ENCODE results near the gene EEA1.

The EEA1 gene

DNA sequence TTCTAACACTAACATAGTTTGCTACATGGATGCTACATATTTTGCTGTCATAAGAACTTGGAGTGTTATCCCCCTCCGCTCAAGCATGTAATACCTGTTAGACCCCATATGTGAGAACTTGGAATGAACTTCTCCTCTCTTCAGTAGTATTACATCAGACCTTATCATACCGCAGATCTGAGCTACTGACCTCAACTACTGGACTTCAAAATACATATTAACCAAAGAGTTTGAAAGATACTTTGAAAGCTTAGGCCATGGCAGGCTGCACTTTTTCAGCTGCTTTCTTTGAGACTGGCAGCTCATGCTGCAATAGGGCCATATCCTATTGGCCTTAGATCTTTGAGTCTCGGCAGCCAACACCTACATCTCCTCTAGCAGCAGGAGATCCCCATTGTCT is 74.8 kb downstream of the EEA1 start:
- Histone ChIP-seq H3K4me3 (ENCODE audit: low read depth, low read length) (no peak overlapping the region), H3K27ac (ENCODE audit: low read depth, low read length) (no peak overlapping the region), H3K27me3 (ENCODE audit: control insufficient read depth, insufficient read depth, low read length) (no peaks in the 10 kb centered on the region), H3K9me3 (ENCODE audit: control insufficient read depth, insufficient read depth, low read length) (no peaks in the 10 kb centered on the region), H3K4me1 (ENCODE audit: control insufficient read depth, insufficient read depth, low read length) (0 out of 2 replicates have a peak, but pooled peaks cover under 1% of the 10 kb centered on the region), H3K9ac (ENCODE audit: low read depth, low read length) (no peak overlapping the region), H3K36me3 (ENCODE audit: control insufficient read depth, insufficient read depth, low read length) (peaks cover 25% of the 10 kb centered on the region)

DNA sequence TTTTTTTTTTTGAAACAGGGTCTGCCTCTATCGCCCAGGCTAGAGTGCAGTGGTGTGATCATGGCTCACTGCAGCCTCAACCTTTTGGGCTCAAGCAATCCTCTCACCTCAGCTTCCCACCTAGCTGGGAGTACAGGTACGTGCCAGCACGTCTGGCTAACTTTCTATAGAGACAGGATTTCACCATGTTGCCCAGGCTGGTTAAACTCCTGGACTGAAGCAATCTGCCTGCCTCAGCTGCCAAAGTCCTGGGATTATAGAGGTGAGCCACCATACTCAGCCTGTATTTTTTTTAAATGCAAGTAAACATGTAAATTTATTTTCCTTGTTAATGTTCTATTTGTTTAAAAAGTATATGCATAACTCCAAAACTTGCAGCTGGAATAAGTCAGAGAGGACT is 80.4 kb downstream of the EEA1 start:
- Histone ChIP-seq H3K4me1 (ENCODE audit: control insufficient read depth, insufficient read depth, low read length) (0 out of 2 replicates have a peak, but pooled peaks cover 4% of the 10 kb centered on the region), H3K27ac (ENCODE audit: low read depth, low read length) (no peak overlapping the region), H3K4me3 (ENCODE audit: low read depth, low read length) (no peak overlapping the region), H3K27me3 (ENCODE audit: control insufficient read depth, insufficient read depth, low read length) (no peaks in the 10 kb centered on the region), H3K36me3 (ENCODE audit: control insufficient read depth, insufficient read depth, low read length) (peaks cover 19% of the 10 kb centered on the region), H3K9ac (ENCODE audit: low read depth, low read length) (no peak overlapping the region), H3K9me3 (ENCODE audit: control insufficient read depth, insufficient read depth, low read length) (no peaks in the 10 kb centered on the region)

DNA sequence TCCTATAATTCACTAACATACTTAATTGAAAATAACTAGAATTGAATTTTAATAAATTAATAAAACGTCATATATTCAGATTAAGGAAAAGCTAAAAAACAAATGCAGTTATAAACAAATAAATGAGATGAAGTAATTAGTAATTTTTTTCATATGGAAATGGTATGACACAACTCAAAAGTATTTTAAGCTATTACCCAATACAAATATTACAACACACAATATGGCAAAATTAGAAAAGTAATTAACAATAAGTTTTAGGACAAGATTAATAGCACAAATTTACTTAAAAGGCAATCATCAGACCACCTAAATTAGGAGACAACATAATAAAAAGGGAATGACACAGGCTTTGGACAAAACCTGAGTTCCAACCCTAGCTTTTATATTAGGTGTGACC is 81.7 kb downstream of the EEA1 start:
- no peaks in the 10 kb centered on the region for H3K9me3 ChIP-seq (ENCODE audit: control insufficient read depth, insufficient read depth, low read length)
- H3K36me3 ChIP-seq (ENCODE audit: control insufficient read depth, insufficient read depth, low read length): peaks cover 18% of the 10 kb centered on the region
- no peak overlapping the region for H3K4me3 ChIP-seq (ENCODE audit: low read depth, low read length)
- H3K27ac ChIP-seq (ENCODE audit: low read depth, low read length): no peak overlapping the region
- H3K9ac ChIP-seq (ENCODE audit: low read depth, low read length): no peak overlapping the region
- 0 out of 2 replicates have a peak, but pooled peaks cover 4% of the 10 kb centered on the region for H3K4me1 ChIP-seq (ENCODE audit: control insufficient read depth, insufficient read depth, low read length)
- H3K27me3 ChIP-seq (ENCODE audit: control insufficient read depth, insufficient read depth, low read length): no peaks in the 10 kb centered on the region

DNA sequence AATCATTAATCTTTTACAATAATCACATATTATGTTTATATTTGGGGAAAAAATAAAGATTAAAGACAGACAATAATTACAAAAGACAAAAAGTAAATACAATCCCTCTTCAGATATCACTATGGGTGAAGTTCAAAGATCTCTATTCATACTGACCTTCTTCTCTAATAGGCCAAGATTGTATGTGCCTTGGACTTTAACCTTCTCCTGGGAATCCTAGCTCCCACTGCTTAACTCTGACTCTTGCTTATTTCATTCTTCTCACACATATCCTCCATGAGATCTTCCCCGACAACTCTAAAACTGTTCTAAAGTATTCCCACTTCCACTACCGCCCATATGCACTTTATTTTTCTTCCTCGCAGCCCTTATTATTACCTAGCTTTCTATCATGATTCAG is 83.8 kb downstream of the EEA1 start:
- H3K9ac ChIP-seq (ENCODE audit: low read depth, low read length): no peak overlapping the region
- H3K36me3 ChIP-seq (ENCODE audit: control insufficient read depth, insufficient read depth, low read length): peaks cover 10% of the 10 kb centered on the region; the same call in 1 of the 2 replicates
- no peak overlapping the region for H3K4me3 ChIP-seq (ENCODE audit: low read depth, low read length)
- H3K27ac ChIP-seq (ENCODE audit: low read depth, low read length): no peak overlapping the region
- 0 out of 2 replicates have a peak, but pooled peaks cover 4% of the 10 kb centered on the region for H3K4me1 ChIP-seq (ENCODE audit: control insufficient read depth, insufficient read depth, low read length)
- no peaks in the 10 kb centered on the region for H3K27me3 ChIP-seq (ENCODE audit: control insufficient read depth, insufficient read depth, low read length)
- H3K9me3 ChIP-seq (ENCODE audit: control insufficient read depth, insufficient read depth, low read length): no peaks in the 10 kb centered on the region

DNA sequence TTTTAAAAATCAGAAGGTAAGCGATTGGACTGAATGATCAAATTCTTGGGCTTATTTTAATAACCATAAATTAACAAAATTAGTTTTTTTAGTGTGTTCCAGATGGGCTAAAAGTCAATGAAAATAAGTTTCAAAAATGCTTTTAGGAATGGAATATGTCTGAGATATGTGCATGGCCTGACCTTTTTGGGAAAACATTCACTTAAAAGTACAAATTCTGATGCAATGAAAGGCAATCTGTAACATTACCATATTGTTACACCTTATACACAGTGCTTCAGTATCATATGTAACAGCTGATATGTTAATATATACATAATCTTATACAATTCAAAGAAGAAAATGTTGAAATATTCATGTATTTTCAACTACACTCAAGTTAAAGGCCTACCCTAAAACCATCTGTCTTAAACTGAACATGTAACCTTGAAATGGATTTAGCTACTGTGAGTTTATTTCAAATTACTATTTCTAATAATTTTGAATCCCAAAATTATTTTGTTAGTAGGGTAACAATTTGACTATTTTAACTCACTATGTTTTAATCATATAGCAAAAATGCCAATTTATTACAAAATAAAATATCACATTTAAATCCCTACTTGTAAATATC is 84.8 kb downstream of the EEA1 start:
- Histone ChIP-seq H3K27ac (ENCODE audit: low read depth, low read length) (no peak overlapping the region), H3K4me3 (ENCODE audit: low read depth, low read length) (no peak overlapping the region), H3K27me3 (ENCODE audit: control insufficient read depth, insufficient read depth, low read length) (no peaks in the 10 kb centered on the region), H3K9me3 (ENCODE audit: control insufficient read depth, insufficient read depth, low read length) (no peaks in the 10 kb centered on the region), H3K36me3 (ENCODE audit: control insufficient read depth, insufficient read depth, low read length) (peaks cover 10% of the 10 kb centered on the region; the same call in 1 of the 2 replicates), H3K4me1 (ENCODE audit: control insufficient read depth, insufficient read depth, low read length) (0 out of 2 replicates have a peak, but pooled peaks cover 2% of the 10 kb centered on the region), H3K9ac (ENCODE audit: low read depth, low read length) (no peak overlapping the region)

DNA sequence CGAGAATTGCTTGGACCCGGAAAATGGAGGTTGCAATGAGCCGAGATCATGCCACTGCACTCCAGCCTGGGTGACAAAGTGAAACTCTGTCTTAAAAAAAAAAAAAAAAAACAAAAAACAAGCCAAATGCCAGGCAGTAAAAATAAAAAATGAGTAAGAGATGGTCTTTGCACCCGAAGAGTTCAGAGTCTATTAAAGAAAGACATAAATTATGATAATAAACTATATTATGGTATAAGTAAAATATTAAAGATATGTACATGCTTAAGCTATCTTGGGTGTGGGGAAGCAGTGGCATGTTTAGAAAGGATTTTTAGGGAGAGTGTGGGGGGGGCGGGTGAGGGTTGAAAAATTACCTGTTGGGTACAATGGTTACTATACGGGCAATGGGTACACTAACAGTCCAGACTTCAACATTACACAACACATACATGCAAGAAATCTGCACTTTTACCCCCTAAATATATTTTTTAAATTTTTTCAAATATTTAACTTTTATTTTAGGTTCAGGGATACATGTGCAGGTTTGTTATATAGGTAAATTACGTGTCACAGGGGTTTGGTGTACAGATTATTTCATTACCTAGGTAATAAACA is 99.3 kb downstream of the EEA1 start:
- Histone ChIP-seq H3K9ac (ENCODE audit: low read depth, low read length) (no peak overlapping the region), H3K27me3 (ENCODE audit: control insufficient read depth, insufficient read depth, low read length) (no peaks in the 10 kb centered on the region), H3K4me3 (ENCODE audit: low read depth, low read length) (no peak overlapping the region), H3K9me3 (ENCODE audit: control insufficient read depth, insufficient read depth, low read length) (no peaks in the 10 kb centered on the region), H3K27ac (ENCODE audit: low read depth, low read length) (no peak overlapping the region), H3K36me3 (ENCODE audit: control insufficient read depth, insufficient read depth, low read length) (peaks cover 9% of the 10 kb centered on the region; the same call in 1 of the 2 replicates), H3K4me1 (ENCODE audit: control insufficient read depth, insufficient read depth, low read length) (no peaks in the 10 kb centered on the region)

DNA sequence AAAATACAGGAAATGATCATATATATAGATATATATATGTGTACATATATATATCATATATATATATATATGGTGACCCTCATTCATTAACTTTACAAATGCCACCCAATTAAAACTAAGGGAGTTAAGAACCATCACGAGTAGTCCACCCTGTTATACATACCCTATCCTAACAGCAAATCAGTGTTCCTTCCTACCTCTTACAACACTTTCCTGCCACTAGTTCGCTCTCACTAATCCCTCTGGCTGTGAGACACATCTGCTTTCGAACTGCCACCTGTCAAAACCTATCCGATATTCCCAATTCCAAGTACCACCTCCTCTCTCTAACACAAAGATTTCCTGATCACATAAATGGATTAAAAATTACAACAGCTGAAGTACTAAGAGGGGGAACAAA is 100.5 kb downstream of the EEA1 start:
- Histone ChIP-seq H3K9ac (ENCODE audit: low read depth, low read length) (no peak overlapping the region), H3K4me3 (ENCODE audit: low read depth, low read length) (no peak overlapping the region), H3K9me3 (ENCODE audit: control insufficient read depth, insufficient read depth, low read length) (no peaks in the 10 kb centered on the region), H3K36me3 (ENCODE audit: control insufficient read depth, insufficient read depth, low read length) (peaks cover 9% of the 10 kb centered on the region; the same call in 1 of the 2 replicates), H3K27ac (ENCODE audit: low read depth, low read length) (no peak overlapping the region), H3K4me1 (ENCODE audit: control insufficient read depth, insufficient read depth, low read length) (no peaks in the 10 kb centered on the region), H3K27me3 (ENCODE audit: control insufficient read depth, insufficient read depth, low read length) (no peaks in the 10 kb centered on the region)

DNA sequence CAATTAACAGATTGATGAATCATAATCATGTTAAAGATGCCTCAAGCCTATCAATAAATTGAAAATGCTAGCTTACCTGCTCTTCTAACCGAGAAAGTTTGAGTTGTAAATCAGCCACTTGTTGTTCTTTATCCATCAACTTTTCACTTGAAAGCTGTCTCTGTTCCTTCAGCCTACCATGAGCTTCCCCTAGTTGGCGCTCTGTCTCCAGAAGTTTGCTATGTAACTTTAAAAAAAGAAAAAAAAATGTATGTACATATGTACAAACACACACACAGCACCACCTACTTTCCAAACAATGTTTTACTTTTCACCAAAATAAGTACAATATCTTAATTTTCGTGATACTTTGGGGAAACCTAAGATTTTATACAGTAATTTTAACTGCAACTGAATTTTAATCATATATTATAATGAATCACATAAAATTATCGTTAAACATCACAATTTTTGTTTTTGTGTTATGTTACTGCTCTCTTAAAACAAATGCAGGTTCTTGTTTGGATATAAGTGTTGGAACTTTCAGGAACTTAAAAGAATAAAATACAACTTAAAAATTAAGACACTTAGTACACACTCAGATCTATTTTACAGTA is 101.2 kb downstream of the EEA1 start:
- Histone ChIP-seq H3K36me3 (ENCODE audit: control insufficient read depth, insufficient read depth, low read length) (peaks cover 9% of the 10 kb centered on the region; the same call in 1 of the 2 replicates), H3K27ac (ENCODE audit: low read depth, low read length) (no peak overlapping the region), H3K4me3 (ENCODE audit: low read depth, low read length) (no peak overlapping the region)

DNA sequence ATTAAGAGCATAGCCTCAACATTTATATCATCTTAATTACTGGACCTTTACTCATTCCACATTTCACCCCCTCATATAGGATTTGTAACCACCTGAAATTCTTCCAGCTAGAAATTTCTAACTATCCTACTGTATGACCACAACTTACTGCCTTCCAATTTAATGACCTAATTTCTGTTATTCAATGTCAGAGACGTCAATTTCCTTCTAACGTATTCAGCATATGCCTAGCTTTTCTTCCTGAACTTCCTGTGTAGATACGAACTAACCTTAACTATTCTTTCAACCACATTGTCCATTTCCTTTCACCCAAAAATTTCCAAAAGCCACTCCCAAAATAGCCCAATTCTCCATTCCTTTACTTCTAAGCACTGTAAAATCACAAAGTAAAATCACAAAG is 108.0 kb downstream of the EEA1 start:
- H3K36me3 ChIP-seq (ENCODE audit: control insufficient read depth, insufficient read depth, low read length): peaks cover 5% of the 10 kb centered on the region; the same call in 1 of the 2 replicates
- no peak overlapping the region for H3K9ac ChIP-seq (ENCODE audit: low read depth, low read length)
- H3K9me3 ChIP-seq (ENCODE audit: control insufficient read depth, insufficient read depth, low read length): no peaks in the 10 kb centered on the region
- no peaks in the 10 kb centered on the region for H3K4me1 ChIP-seq (ENCODE audit: control insufficient read depth, insufficient read depth, low read length)
- no peak overlapping the region for H3K27ac ChIP-seq (ENCODE audit: low read depth, low read length)
- no peaks in the 10 kb centered on the region for H3K27me3 ChIP-seq (ENCODE audit: control insufficient read depth, insufficient read depth, low read length)
- H3K4me3 ChIP-seq (ENCODE audit: low read depth, low read length): no peak overlapping the region

More for the DNA sequence above, 101.2 kb downstream of the EEA1 start:
- Histone ChIP-seq H3K4me1 (ENCODE audit: control insufficient read depth, insufficient read depth, low read length) (no peaks in the 10 kb centered on the region), H3K9ac (ENCODE audit: low read depth, low read length) (no peak overlapping the region), H3K27me3 (ENCODE audit: control insufficient read depth, insufficient read depth, low read length) (no peaks in the 10 kb centered on the region), H3K9me3 (ENCODE audit: control insufficient read depth, insufficient read depth, low read length) (no peaks in the 10 kb centered on the region)

DNA sequence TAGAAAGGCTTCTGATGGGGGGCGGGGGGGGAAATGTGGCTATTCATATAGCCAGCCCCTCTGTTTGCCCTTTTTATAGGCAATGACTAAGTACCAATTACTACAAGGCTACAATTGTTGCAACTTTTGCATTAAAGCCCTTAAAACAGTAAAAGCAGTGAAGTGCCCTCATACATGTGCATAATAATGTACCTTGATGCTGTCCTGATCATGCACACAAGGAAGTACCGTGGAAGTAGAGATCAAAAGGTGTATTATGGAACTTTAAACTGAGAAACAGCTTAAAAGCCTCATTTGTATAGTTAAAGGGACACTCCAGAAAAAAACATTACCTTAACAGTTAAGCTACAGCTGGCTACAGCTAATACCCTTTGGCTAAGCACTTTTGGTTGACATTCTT is 114.5 kb downstream of the EEA1 start:
- H3K4me3 ChIP-seq (ENCODE audit: low read depth, low read length): no peak overlapping the region
- no peak overlapping the region for H3K9ac ChIP-seq (ENCODE audit: low read depth, low read length)
- no peaks in the 10 kb centered on the region for H3K4me1 ChIP-seq (ENCODE audit: control insufficient read depth, insufficient read depth, low read length)
- no peaks in the 10 kb centered on the region for H3K9me3 ChIP-seq (ENCODE audit: control insufficient read depth, insufficient read depth, low read length)
- H3K27ac ChIP-seq (ENCODE audit: low read depth, low read length): no peak overlapping the region
- peaks cover 16% of the 10 kb centered on the region; the same call in 1 of the 2 replicates for H3K36me3 ChIP-seq (ENCODE audit: control insufficient read depth, insufficient read depth, low read length)
- H3K27me3 ChIP-seq (ENCODE audit: control insufficient read depth, insufficient read depth, low read length): no peaks in the 10 kb centered on the region

DNA sequence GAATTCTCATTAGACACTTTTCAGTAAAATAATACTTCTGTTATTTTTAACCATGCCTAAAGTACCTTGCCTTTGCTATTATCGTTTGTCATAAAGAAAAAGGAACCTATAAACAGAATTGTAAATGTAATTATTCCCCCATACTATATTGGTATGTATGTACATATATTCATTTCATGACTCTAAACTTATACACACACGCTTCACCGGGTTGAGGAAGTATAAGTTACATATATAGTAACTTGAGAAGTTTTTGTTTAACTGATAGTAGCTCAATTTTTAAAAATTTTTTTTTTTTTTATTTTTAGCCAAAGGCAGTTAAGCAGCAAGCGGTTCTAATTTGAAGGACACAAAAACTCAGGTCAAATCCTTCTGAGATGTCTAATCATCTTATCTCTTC is 118.7 kb downstream of the EEA1 start:
- no peak overlapping the region for H3K27ac ChIP-seq (ENCODE audit: low read depth, low read length)
- no peak overlapping the region for H3K9ac ChIP-seq (ENCODE audit: low read depth, low read length)
- peaks cover 25% of the 10 kb centered on the region; the same call in 1 of the 2 replicates for H3K36me3 ChIP-seq (ENCODE audit: control insufficient read depth, insufficient read depth, low read length)
- H3K27me3 ChIP-seq (ENCODE audit: control insufficient read depth, insufficient read depth, low read length): no peaks in the 10 kb centered on the region
- H3K9me3 ChIP-seq (ENCODE audit: control insufficient read depth, insufficient read depth, low read length): no peaks in the 10 kb centered on the region
- no peaks in the 10 kb centered on the region for H3K4me1 ChIP-seq (ENCODE audit: control insufficient read depth, insufficient read depth, low read length)
- no peak overlapping the region for H3K4me3 ChIP-seq (ENCODE audit: low read depth, low read length)

Data from HUES48 (cell line).